HepG2 (cell line): ENCODE results near the gene MSRB3. TPM values are rescaled to one million over a fixed set of nuclear protein-coding genes. Genes with fewer than 3 reads are reported as not detected.

ENCODE experiments used
- ATAC-seq: fragments of 200-7000 bp; cut with Tn5 transposase; 3 replicates; pipeline ENCODE4 v1.9.1; 2020; ENCODE audit warnings: mild to moderate bottlenecking, moderate library complexity
- BruUV-seq: library from RNA; stranded (reverse); fragments of 400-500 nt; replicated peaks from 2 replicates; lab custom pipeline; 2021; lab: Mats Ljungman, UMichigan
- CTCF ChIA-PET: fragments of 300-600 bp; formaldehyde crosslinking; extraction: SDS; loops from one replicate; lab custom pipeline; 2021; ENCODE audit warnings: low total read pairs, inconsistent platforms, low intra/inter-chr PET ratio; lab: Yijun Ruan, JAX
- POLR2A ChIA-PET: fragments of 350-600 bp; sonication (Branson Sonifier 250); formaldehyde crosslinking; loops from one replicate; lab custom pipeline; 2020; ENCODE audit warnings: antibody characterized with exemption, inconsistent platforms; lab: Yijun Ruan, JAX
- DNase-seq: peaks from one replicate; pipeline ENCODE4 v3.0.0-alpha.2; 2015; ENCODE audit warnings: low spot score
- FAIRE-seq: peaks from 3 replicates; lab custom pipeline; 2011; peaks lifted over from hg19 to GRCh38; lab: Jason Lieb, UNC
- H2AFZ ChIP-seq: one replicate; pipeline ENCODE4 v1.6.1; 2011; ENCODE audit warnings: low read length, inconsistent platforms
- H3K27ac ChIP-seq: fragments of 300-600 bp; 3 replicates; pipeline ENCODE4 v1.8.0; 2011; ENCODE audit warnings: mixed run types, mild to moderate bottlenecking, mixed read lengths, low read length, inconsistent platforms; ENCODE audit not compliant: insufficient read depth; ENCODE audit errors: extremely low read length
- H3K27me3 ChIP-seq, 2 experiments: fragments of 200-600 bp in 1 of 2; 2 replicates in 1 of 2; 3 replicates in 1 of 2; pipeline versions ENCODE4 v1.6.0 to v1.8.0; 2011; ENCODE audit warnings: low read length in 2 of 2, mild to moderate bottlenecking in 2 of 2, moderate library complexity in 2 of 2, inconsistent platforms in 1 of 2; ENCODE audit not compliant: insufficient read depth in 2 of 2, control insufficient read depth in 1 of 2
- H3K36me3 ChIP-seq, 2 experiments: fragments of 200-600 bp in 1 of 2; replicated peaks in 1 of 2; 2 replicates in 1 of 2; 3 replicates in 1 of 2; pipeline versions ENCODE4 v1.5.1 to v1.8.0; 2011; ENCODE audit warnings: low read length in 2 of 2, inconsistent platforms in 1 of 2; ENCODE audit not compliant: insufficient read depth in 2 of 2, control insufficient read depth in 1 of 2
- H3K4me1 ChIP-seq: 2 replicates; pipeline ENCODE4 v1.5.1; 2012; ENCODE audit warnings: low read length, inconsistent platforms; ENCODE audit not compliant: insufficient read depth
- H3K4me2 ChIP-seq: 2 replicates; pipeline ENCODE4 v1.6.0; 2011; ENCODE audit warnings: low read depth, low read length, inconsistent platforms
- H3K4me3 ChIP-seq, 3 experiments: fragments of 200-600 bp in 1 of 3; sonication (generic), shearing (Covaris generic) in 1 of 3; replicated peaks in 1 of 3; 2 replicates each; pipeline ENCODE4 v1.5.1; 2011 to 2016; ENCODE audit warnings: low read length in 3 of 3, inconsistent platforms in 2 of 3, low read depth in 2 of 3, mild to moderate bottlenecking in 2 of 3, control low read depth in 1 of 3, mixed read lengths in 1 of 3; ENCODE audit not compliant: insufficient read depth in 1 of 3
- H3K79me2 ChIP-seq: one replicate; pipeline ENCODE4 v1.6.1; 2011; ENCODE audit warnings: low read length, inconsistent platforms; ENCODE audit not compliant: insufficient read depth
- H3K9ac ChIP-seq: 2 replicates; pipeline ENCODE4 v1.6.0; 2011; ENCODE audit warnings: mild to moderate bottlenecking, low read depth, low read length, inconsistent platforms; ENCODE audit not compliant: insufficient read depth
- H3K9me3 ChIP-seq: 2 replicates; pipeline ENCODE4 v1.5.1; 2012; ENCODE audit warnings: mild to moderate bottlenecking, low read length
- H4K20me1 ChIP-seq: 2 replicates; pipeline ENCODE4 v1.6.0; 2011; ENCODE audit warnings: inconsistent platforms, mild to moderate bottlenecking, low read length, moderate library complexity; ENCODE audit not compliant: insufficient read depth
- ARNT2 ChIP-seq: sonication (generic); formaldehyde crosslinking; IDR thresholded peaks from 2 replicates; pipeline ENCODE4 v1.8.0; 2022; ENCODE audit warnings: mild to moderate bottlenecking, low read depth, missing genetic modification reagents, moderate library complexity
- CTCF ChIP-seq: sonication (generic); formaldehyde crosslinking; IDR thresholded peaks from 2 replicates; pipeline ENCODE4 v1.5.0; 2020; ENCODE audit warnings: mild to moderate bottlenecking, missing genetic modification reagents, moderate library complexity
- HOMEZ ChIP-seq: IDR thresholded peaks from 2 replicates; pipeline ENCODE4 v1.6.1; 2016; ENCODE audit warnings: low read depth
- MAX ChIP-seq: IDR thresholded peaks from 2 replicates; pipeline ENCODE4 v1.6.1; 2012; ENCODE audit warnings: inconsistent platforms
- MEIS1 ChIP-seq: sonication (generic); formaldehyde crosslinking; IDR thresholded peaks from 2 replicates; pipeline ENCODE4 v1.9.0; 2021; ENCODE audit warnings: mild to moderate bottlenecking, missing genetic modification reagents, moderate library complexity, borderline replicate concordance
- SMC3 ChIP-seq: IDR thresholded peaks from 2 replicates; pipeline ENCODE4 v1.6.1; 2011; ENCODE audit warnings: low read length, improper control_type of control experiment
- STAG1 ChIP-seq: sonication (generic); formaldehyde crosslinking; IDR thresholded peaks from 2 replicates; pipeline ENCODE4 v1.4.0; 2020; ENCODE audit warnings: missing genetic modification reagents
- TEAD3 ChIP-seq: optimal IDR thresholded peaks from 2 replicates; pipeline ENCODE3; 2016; ENCODE audit warnings: borderline replicate concordance
- USF2 ChIP-seq, 2 experiments: sonication (generic) in 1 of 2; formaldehyde crosslinking in 1 of 2; IDR thresholded peaks; 2 replicates each; pipeline versions ENCODE4 v1.5.1 to v1.6.1; 2011 to 2020; ENCODE audit warnings: borderline replicate concordance in 1 of 2, low read depth in 1 of 2, low read length in 1 of 2, mild to moderate bottlenecking in 1 of 2, missing genetic modification reagents in 1 of 2, moderate library complexity in 1 of 2
- XBP1 ChIP-seq: sonication (generic); formaldehyde crosslinking; IDR thresholded peaks from 2 replicates; pipeline ENCODE4 v1.5.0; 2020; ENCODE audit warnings: missing genetic modification reagents
- ZSCAN31 ChIP-seq: sonication (generic); formaldehyde crosslinking; IDR thresholded peaks from 2 replicates; pipeline ENCODE4 v1.5.0; 2020; ENCODE audit warnings: low read depth, mild to moderate bottlenecking, missing genetic modification reagents
- WGBS: methylation state at CpG from one replicate; pipeline ENCODE4 v1.1.6; 2017; ENCODE audit warnings: low lambda C conversion rate; 5-methylcytosine and 5-hydroxymethylcytosine counted together
- in situ Hi-C: cut with HindIII; loops from 2 replicates; pipeline ENCODE4 v1.10.0; 2017; ENCODE audit warnings: low pct_unique_long_range_greater_than_20kb; ENCODE audit not compliant: extremely low pct_ligation_motif_present
- intact Hi-C: fragments of 100-400 bp; cut with micrococcal nuclease; formaldehyde crosslinking; loops from one replicate; pipeline ENCODE4 v1.10.0; 2022; ENCODE audit not compliant: unreplicated experiment
- polyA plus RNA-seq, 8 experiments: library from polyadenylated mRNA; depleted of rRNA in 3 of 8; stranded (reverse) in 7 of 8; unstranded in 1 of 8; fragments of >200 nt; fragmentation: Illumina TruSeq in 4 of 8; extraction: Trizol in 4 of 8; gene quantifications; 2 replicates each; pipeline versions ENCODE4 v1.2.1 to v1.2.3, GENCODE V29; 2011 to 2016; ENCODE audit warnings: low read depth in 4 of 8, missing spikeins in 1 of 8, mixed read lengths in 1 of 8; ENCODE audit not compliant: insufficient read depth in 1 of 8
- total RNA-seq, 5 experiments: library from RNA; depleted of rRNA; stranded (reverse); fragments of >200 nt; fragmentation: Illumina TruSeq; extraction: Trizol; gene quantifications; 2 replicates each; pipeline ENCODE4 v1.2.3, GENCODE V29; 2016; ENCODE audit warnings: low read depth in 1 of 5

The MSRB3 gene
- total and polyA plus RNA-seq, 2 of the 13 experiments (the other 11 are each of a cell fraction or from before 2014, with no cell fraction given): 1.5 to 1.9 TPM

GRCh38 chr12:65300679-65301349 is 22.3 kb downstream of the MSRB3 start:
- Histone ChIP-seq H3K4me1 (no peaks in the 10 kb centered on the region), H3K27ac (no peak overlapping the region), H4K20me1 (no peaks in the 10 kb centered on the region), H3K9me3 (no peaks in the 10 kb centered on the region), H3K9ac (no peak overlapping the region), H3K4me2 (no peak overlapping the region), H2AFZ (no peak overlapping the region), H3K36me3 (no peaks in the 10 kb centered on the region), H3K27me3 (no peaks in the 10 kb centered on the region), H3K4me3 (no peak overlapping the region), H3K79me2 (no peaks in the 10 kb centered on the region)
- ChIA-PET CTCF (no interaction called here), POLR2A (no interaction called here)
- in situ Hi-C loops: loop anchor here (25.0 kb wide), 1 partner anchor 386 kb away; no protein-coding TSS in a partner anchor
- ATAC-seq (peak; percentile 93), DNase-seq (peak; percentile 34), FAIRE-seq (peak; percentile 39)
- intact Hi-C loops: loop anchor here (10.0 kb wide), 2 partner anchors 406 to 524 kb away; partner anchors contain the start of gene HMGA2
- BruUV-seq: no TSS peak
- TF ChIP-seq MEIS1 (CRISPR knock-in tag): no peak
- TF ChIP-seq XBP1: no peak
- TF ChIP-seq USF2 (IDR thresholded peaks at IDR 0.05; ENCODE audit: low read depth, low read length): peak; percentile 22; the same call in 1 of the 2 replicates
- no peak for TF ChIP-seq USF2 (CRISPR knock-in tag; IDR thresholded peaks at IDR 0.05; ENCODE audit: borderline replicate concordance)
- TF ChIP-seq MAX: peak; percentile 55
- TF ChIP-seq STAG1: peak; percentile 22; the same call in 1 of the 2 replicates
- peak; percentile 36 for TF ChIP-seq CTCF (CRISPR knock-in tag)
- TF ChIP-seq ARNT2 (CRISPR knock-in tag): no peak
- peak; percentile 30; the same call in 1 of the 2 replicates for TF ChIP-seq SMC3
- TF ChIP-seq ZSCAN31 (CRISPR knock-in tag): no peak
- no peak for TF ChIP-seq HOMEZ (CRISPR knock-in tag)
- TF ChIP-seq TEAD3 (CRISPR knock-in tag): peak; percentile 9
- WGBS: 54% methylated on average over 3 of the region's 3 CpGs
